NB4 (cell line): ENCODE data around the gene NRG3.

Source experiments
- DNase-seq: peaks from one replicate; pipeline ENCODE4 v3.0.0; 2010; ENCODE audit warnings: low read depth
- H3K4me3 ChIP-seq: one replicate; pipeline ENCODE4 v1.5.1; 2011; ENCODE audit warnings: mild to moderate bottlenecking, low read depth, low read length, moderate library complexity
- CTCF ChIP-seq: IDR thresholded peaks from one replicate; pipeline ENCODE4 v1.5.1; 2012; ENCODE audit warnings: low read depth, low read length
- MAX ChIP-seq: IDR thresholded peaks from 2 replicates; pipeline ENCODE4 v1.6.1; 2011; ENCODE audit warnings: low read depth, low read length
- MYC ChIP-seq: IDR thresholded peaks from 2 replicates; pipeline ENCODE4 v1.6.1; 2011; ENCODE audit warnings: low read depth, low read length
- POLR2A ChIP-seq: IDR thresholded peaks from 2 replicates; pipeline ENCODE4 v1.6.1; 2011; ENCODE audit warnings: mild to moderate bottlenecking; ENCODE audit not compliant: insufficient read length; ENCODE audit errors: extremely low read depth

The NRG3 gene

GRCh38 chr10:81903472-81903871 lies 28.5 kb downstream of the NRG3 start:
- DNase-seq: no peak
- TF ChIP-seq POLR2A (no peak), CTCF (no peak), MAX (no peak), MYC (no peak)

GRCh38 chr10:81905161-81905560 lies 30.2 kb downstream of the NRG3 start:
- H3K4me3 ChIP-seq: no peak overlapping the region
- no peak for DNase-seq
- TF ChIP-seq MAX (no peak), POLR2A (no peak), MYC (no peak), CTCF (no peak)

More at GRCh38 chr10:81903472-81903871, 28.5 kb downstream of the NRG3 start:
- no peak overlapping the region for H3K4me3 ChIP-seq

- H3K4me3 ChIP-seq: no peak overlapping the region
- TF ChIP-seq POLR2A (no peak), MYC (no peak), MAX (no peak)
- DNase-seq: no peak
These were observed 34.5 kb downstream of the NRG3 start for GRCh38 chr10:81909453-81909852.

- H3K4me3 ChIP-seq: no peak overlapping the region
- TF ChIP-seq MYC (no peak), POLR2A (no peak), MAX (no peak), CTCF (no peak)
- no peak for DNase-seq
These were observed 36.3 kb downstream of the NRG3 start for GRCh38 chr10:81911328-81911727.

GRCh38 chr10:81914736-81915503 lies 39.9 kb downstream of the NRG3 start:
- H3K4me3 ChIP-seq: no peak overlapping the region
- TF ChIP-seq MYC: no peak
- no peak for TF ChIP-seq CTCF
- TF ChIP-seq POLR2A: no peak
- TF ChIP-seq MAX: no peak
- no peak for DNase-seq

GRCh38 chr10:81915504-81915897 lies 40.5 kb downstream of the NRG3 start:
- no peak overlapping the region for H3K4me3 ChIP-seq
- TF ChIP-seq MYC (no peak), POLR2A (no peak), MAX (no peak), CTCF (no peak)
- DNase-seq: no peak
